ENCODE data around the gene CYFIP1.

DNA sequence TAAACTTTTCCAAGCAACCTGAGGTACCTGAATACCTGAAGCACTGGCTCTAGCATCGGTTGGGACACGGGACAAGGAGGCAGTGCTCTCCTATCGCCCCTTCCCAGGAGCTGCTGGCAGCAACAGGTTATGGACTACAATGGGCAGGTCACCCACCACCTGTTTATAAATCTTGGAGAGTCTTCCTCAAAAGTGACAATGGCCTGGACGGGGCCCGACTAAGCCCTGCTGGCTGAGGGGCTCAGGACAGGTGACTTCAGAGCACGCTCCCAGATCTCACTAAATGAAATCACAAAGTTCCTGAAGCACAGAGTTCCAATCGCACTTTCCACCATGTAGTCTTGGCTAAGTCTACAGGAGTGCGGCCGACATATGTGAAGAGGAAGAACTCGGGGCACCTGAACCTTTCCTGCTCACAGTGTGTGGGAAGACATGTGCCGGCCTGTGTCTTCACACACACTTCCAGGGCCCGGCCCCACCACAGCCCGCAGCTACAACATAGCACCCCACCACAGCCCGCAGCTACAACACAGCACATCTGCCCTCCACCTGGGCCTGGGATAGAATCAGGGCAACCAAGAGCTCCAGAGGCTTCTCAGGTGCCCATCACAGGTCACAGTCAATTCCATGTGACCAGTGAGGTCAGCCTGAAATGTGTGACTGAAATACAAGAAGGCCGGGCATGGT lies 12.9 kb downstream of the CYFIP1 start:
- no peak for TF ChIP-seq POLR2A (IDR thresholded peaks at IDR 0.05; ENCODE audit: control extremely low read depth in 1 of 2, low read depth in 2 of 2, low read length in 2 of 2)
- TF ChIP-seq FOSL1 (IDR thresholded peaks at IDR 0.05; ENCODE audit: insufficient read depth, low read depth, low read length) = no peak
- TF ChIP-seq RFX5 (IDR thresholded peaks at IDR 0.05; ENCODE audit: borderline replicate concordance, low read depth, low read length) = no peak

Data from H1 (cell line).